Thoracic aorta (tissue), 2 donors: ENCODE measurements around the gene SLC25A4. TPM values are rescaled to one million over a fixed set of nuclear protein-coding genes. Genes with fewer than 3 reads are reported as not detected.
"Not testable (repeated sequence)": the region's sequence is repeated elsewhere in the genome, so short reads cannot be mapped to it uniquely, and the experiment has no call there.

Experiments
- ATAC-seq: fragments of 150-250 bp; one replicate; pipeline ENCODE4 v1.8.0; 2017; ENCODE audit warnings: low read depth; ENCODE audit not compliant: insufficient number of reproducible peaks, low FRiP score
- DNase-seq: peaks from one replicate; pipeline ENCODE4 v3.0.0-alpha.2; 2020; ENCODE audit warnings: low spot score
- H3K27ac ChIP-seq, 2 donors: fragments of 200-600 bp; sonication (generic); 1 replicate in 1 of 2; 2 replicates in 1 of 2; pipeline ENCODE4 v1.5.1; 2016; ENCODE audit warnings: mild to moderate bottlenecking in 2 of 2, moderate library complexity in 2 of 2
- H3K27me3 ChIP-seq: fragments of 200-600 bp; sonication (generic); replicated peaks from 2 replicates; pipeline ENCODE4 v1.6.0; 2016; ENCODE audit warnings: mild to moderate bottlenecking; ENCODE audit not compliant: insufficient read depth
- H3K36me3 ChIP-seq: fragments of 200-600 bp; sonication (generic); one replicate; pipeline ENCODE4 v1.5.1; 2016
- H3K4me1 ChIP-seq, 2 donors: fragments of 200-600 bp; sonication (generic); 1 replicate in 1 of 2; 2 replicates in 1 of 2; pipeline versions ENCODE4 v1.5.1 to v1.6.0; 2016; ENCODE audit warnings: low read depth in 2 of 2, mild to moderate bottlenecking in 1 of 2; ENCODE audit not compliant: control insufficient read depth in 1 of 2
- H3K4me3 ChIP-seq: fragments of 200-600 bp; sonication (generic); 2 replicates; pipeline ENCODE4 v1.5.1; 2016; ENCODE audit warnings: mild to moderate bottlenecking
- H3K9me3 ChIP-seq: fragments of 200-600 bp; sonication (generic); 2 replicates; pipeline ENCODE4 v1.5.1; 2016
- total RNA-seq, 2 donors: library from RNA; depleted of rRNA; stranded (reverse); fragments of >200 nt; gene quantifications; one replicate each; pipeline versions ENCODE4 v1.1.0 to v1.2.3, GENCODE V29; 2016
- TF ChIP-seq, protein P1 (sequence below): fragments of 200-600 bp; sonication (generic); IDR thresholded peaks from one replicate; pipeline ENCODE4 v1.5.1; 2019; ENCODE audit warnings: antibody characterized with exemption

Gene SLC25A4
- total RNA-seq, 2 donors from 2014 or later = 78.3 to 108 TPM

GRCh38 chr4:185099940-185100339, 43.1 kb upstream of the SLC25A4 start:
- H3K27ac ChIP-seq = no peak overlapping the region
- no peaks in the 10 kb centered on the region for H3K36me3 ChIP-seq
- no peaks in the 10 kb centered on the region for H3K27me3 ChIP-seq
- TF ChIP-seq, protein P1, sequence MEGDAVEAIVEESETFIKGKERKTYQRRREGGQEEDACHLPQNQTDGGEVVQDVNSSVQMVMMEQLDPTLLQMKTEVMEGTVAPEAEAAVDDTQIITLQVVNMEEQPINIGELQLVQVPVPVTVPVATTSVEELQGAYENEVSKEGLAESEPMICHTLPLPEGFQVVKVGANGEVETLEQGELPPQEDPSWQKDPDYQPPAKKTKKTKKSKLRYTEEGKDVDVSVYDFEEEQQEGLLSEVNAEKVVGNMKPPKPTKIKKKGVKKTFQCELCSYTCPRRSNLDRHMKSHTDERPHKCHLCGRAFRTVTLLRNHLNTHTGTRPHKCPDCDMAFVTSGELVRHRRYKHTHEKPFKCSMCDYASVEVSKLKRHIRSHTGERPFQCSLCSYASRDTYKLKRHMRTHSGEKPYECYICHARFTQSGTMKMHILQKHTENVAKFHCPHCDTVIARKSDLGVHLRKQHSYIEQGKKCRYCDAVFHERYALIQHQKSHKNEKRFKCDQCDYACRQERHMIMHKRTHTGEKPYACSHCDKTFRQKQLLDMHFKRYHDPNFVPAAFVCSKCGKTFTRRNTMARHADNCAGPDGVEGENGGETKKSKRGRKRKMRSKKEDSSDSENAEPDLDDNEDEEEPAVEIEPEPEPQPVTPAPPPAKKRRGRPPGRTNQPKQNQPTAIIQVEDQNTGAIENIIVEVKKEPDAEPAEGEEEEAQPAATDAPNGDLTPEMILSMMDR = no peak
- H3K4me1 ChIP-seq = no peaks in the 10 kb centered on the region
- H3K9me3 ChIP-seq = no peaks in the 10 kb centered on the region
- ATAC-seq (no peak), DNase-seq (no peak)
- H3K4me3 ChIP-seq = no peak overlapping the region

DNA sequence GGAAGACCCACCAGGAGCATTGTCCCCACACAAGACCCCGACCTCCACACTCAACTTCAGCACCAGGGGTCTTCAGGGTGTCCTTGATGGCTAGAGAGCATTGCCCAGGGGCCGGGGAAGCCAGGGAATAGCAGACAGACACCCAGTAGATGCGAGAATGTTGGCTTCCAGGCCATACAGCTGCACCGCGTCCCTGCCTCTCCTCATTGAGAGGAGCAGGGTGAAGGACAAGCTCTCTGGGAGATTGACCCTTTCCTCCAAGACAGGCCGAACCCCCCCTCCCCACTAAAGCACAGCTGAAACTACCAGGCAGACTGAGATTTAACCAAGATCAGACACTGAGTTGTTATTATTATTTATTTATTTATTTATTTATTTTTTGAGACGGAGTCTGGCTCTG, 42.6 kb upstream of the SLC25A4 start:
- Histone ChIP-seq H3K4me3 (no peak overlapping the region), H3K4me1 (no peaks in the 10 kb centered on the region), H3K27ac (no peak overlapping the region), H3K27me3 (no peaks in the 10 kb centered on the region), H3K9me3 (no peaks in the 10 kb centered on the region), H3K36me3 (no peaks in the 10 kb centered on the region)
- TF ChIP-seq, protein P1 = no peak
- no peak for ATAC-seq
- DNase-seq = no peak

DNA sequence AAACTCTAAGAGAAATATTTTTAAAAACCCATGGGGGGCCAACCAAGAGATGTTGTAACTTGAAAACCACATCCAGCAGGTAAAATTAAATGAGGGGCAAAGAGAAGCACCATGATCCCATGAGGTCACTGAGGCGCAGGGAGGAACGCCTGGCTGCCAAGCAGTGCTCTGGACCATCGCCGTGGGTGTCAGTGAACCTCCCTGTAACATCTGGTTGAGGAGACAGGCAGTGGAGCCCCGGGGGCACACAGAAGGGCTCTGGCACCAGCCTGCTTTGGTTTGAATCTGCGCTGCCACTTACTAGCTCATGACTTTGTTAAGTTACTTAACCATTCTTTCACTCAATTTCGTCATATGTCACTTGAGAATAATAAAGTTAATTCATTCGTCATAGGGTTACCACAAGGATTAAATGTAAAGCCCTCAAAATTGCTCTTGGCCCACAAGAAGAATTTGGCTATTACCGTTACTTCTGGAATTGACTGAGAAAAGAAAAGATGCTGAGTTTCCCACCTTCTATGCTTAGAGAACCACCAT, 41.6 kb upstream of the SLC25A4 start:
- Histone ChIP-seq H3K4me1 (no peaks in the 10 kb centered on the region), H3K27me3 (no peaks in the 10 kb centered on the region)

DNA sequence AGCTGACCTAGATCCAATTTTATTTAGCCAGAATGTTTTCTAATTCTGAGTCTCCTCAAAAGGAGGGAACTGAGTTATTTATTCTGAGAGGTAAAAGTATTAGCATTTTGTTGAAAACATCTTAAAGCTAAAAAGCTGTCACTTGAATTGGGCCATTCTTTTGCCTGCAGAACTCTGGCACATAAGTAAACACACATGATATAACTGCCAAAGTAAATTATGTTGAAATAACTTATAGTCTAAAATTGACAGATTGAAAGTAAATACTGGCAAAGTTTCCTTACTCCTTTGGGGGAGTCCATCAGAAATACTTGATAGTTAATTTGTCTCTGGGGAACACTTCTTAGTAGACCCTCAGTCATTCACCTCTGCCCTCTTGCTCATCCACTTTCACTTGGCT, 38.3 kb upstream of the SLC25A4 start:
- no peak overlapping the region for H3K27ac ChIP-seq
- H3K4me1 ChIP-seq = no peaks in the 10 kb centered on the region
- TF ChIP-seq, protein P1 = no peak
- H3K4me3 ChIP-seq = no peak overlapping the region
- H3K9me3 ChIP-seq = no peaks in the 10 kb centered on the region
- H3K27me3 ChIP-seq = no peaks in the 10 kb centered on the region
- no peak for ATAC-seq
- H3K36me3 ChIP-seq = no peaks in the 10 kb centered on the region
- no peak for DNase-seq

More for the DNA sequence above, 41.6 kb upstream of the SLC25A4 start:
- no peaks in the 10 kb centered on the region for H3K9me3 ChIP-seq
- TF ChIP-seq, protein P1 = no peak
- no peak for ATAC-seq
- no peak for DNase-seq
- H3K27ac ChIP-seq = no peak overlapping the region
- H3K4me3 ChIP-seq = no peak overlapping the region
- H3K36me3 ChIP-seq = no peaks in the 10 kb centered on the region

GRCh38 chr4:185106353-185106752, 36.7 kb upstream of the SLC25A4 start:
- TF ChIP-seq, protein P1 = no peak
- ATAC-seq (no peak), DNase-seq (no peak)
- no peaks in the 10 kb centered on the region for H3K36me3 ChIP-seq
- peaks cover 0 to 12% of the 10 kb centered on the region in 2 donors for H3K4me1 ChIP-seq
- H3K4me3 ChIP-seq = no peak overlapping the region
- no peak overlapping the region for H3K27ac ChIP-seq
- H3K9me3 ChIP-seq = no peaks in the 10 kb centered on the region
- no peaks in the 10 kb centered on the region for H3K27me3 ChIP-seq

DNA sequence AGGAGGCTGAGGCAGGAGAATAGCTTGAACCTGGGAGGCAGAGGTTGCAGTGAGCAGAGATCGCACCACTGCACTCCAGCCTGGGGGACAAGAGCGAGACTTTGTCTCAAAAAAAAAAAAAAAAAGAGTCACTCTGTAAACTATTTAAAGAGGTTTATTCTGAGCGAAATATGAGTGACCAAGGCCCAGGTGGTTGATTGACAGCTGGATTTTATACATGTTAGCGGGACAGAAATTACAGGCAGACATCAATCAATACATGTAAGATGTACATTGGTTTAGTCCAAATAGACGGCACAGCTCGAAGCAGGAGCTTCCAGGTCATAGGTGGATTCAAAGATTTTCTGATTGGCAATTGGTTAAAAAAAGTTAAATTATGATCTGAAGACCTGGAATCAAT, 35.5 kb upstream of the SLC25A4 start:
- not testable (repeated sequence) for H3K27me3 ChIP-seq, H3K4me3 ChIP-seq, H3K36me3 ChIP-seq, DNase-seq, ATAC-seq, H3K27ac ChIP-seq, H3K9me3 ChIP-seq
- peaks cover 7 to 25% of the 10 kb centered on the region in 2 donors for H3K4me1 ChIP-seq
